Measurements from ENCODE around the gene GTF2IRD1. TPM values are rescaled to one million over a fixed set of nuclear protein-coding genes. Genes with fewer than 3 reads are reported as not detected.

Gene GTF2IRD1
- total and polyA plus RNA-seq, 2 of the 13 experiments (the other 11 are each of a cell fraction or from before 2014, with no cell fraction given), result 16.5 to 26.7 TPM

GRCh38 chr7:74579800-74580685 lies 126.3 kb downstream of the GTF2IRD1 start (continued):
- TF ChIP-seq TFE3 (CRISPR knock-in tag; IDR thresholded peaks at IDR 0.05) (no peak), ZNF615 (CRISPR knock-in tag; IDR thresholded peaks at IDR 0.05; ENCODE audit: borderline replicate concordance) (no peak), MBNL3 (CRISPR knock-in tag; conservative IDR thresholded peaks at IDR 0.05) (no peak), TAF1 (CRISPR knock-in tag; IDR thresholded peaks at IDR 0.05) (peak; percentile 75), SALL1 (CRISPR knock-in tag; IDR thresholded peaks at IDR 0.05) (peak; percentile 88), EZH2 (conservative IDR thresholded peaks at IDR 0.05; ENCODE audit: low read depth, low read length) (no peak), ZNF350 (CRISPR knock-in tag; IDR thresholded peaks at IDR 0.05; ENCODE audit: borderline replicate concordance, low read depth) (peak; percentile 88; the same call in 1 of the 2 replicates), KDM2A (CRISPR knock-in tag; IDR thresholded peaks at IDR 0.05; ENCODE audit: borderline replicate concordance, low read depth) (peak; percentile 36; the same call in 1 of the 2 replicates), KDM1A (CRISPR knock-in tag; IDR thresholded peaks at IDR 0.05) (peak; percentile 99), ZNF34 (CRISPR knock-in tag; IDR thresholded peaks at IDR 0.05; ENCODE audit: borderline replicate concordance) (0 out of 2 replicates have a peak, but pooled peaks have one; percentile 68), RNF219 (CRISPR knock-in tag; IDR thresholded peaks at IDR 0.05) (no peak)
- TF ChIP-seq, protein P1, sequence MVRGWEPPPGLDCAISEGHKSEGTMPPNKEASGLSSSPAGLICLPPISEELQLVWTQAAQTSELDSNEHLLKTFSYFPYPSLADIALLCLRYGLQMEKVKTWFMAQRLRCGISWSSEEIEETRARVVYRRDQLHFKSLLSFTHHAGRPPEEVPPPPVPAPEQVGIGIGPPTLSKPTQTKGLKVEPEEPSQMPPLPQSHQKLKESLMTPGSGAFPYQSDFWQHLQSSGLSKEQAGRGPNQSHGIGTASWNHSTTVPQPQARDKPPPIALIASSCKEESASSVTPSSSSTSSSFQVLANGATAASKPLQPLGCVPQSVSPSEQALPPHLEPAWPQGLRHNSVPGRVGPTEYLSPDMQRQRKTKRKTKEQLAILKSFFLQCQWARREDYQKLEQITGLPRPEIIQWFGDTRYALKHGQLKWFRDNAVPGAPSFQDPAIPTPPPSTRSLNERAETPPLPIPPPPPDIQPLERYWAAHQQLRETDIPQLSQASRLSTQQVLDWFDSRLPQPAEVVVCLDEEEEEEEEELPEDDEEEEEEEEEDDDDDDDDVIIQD (CRISPR knock-in tag; IDR thresholded peaks at IDR 0.05; ENCODE audit: low read depth), result peak; percentile 15; the same call in 1 of the 2 replicates
- TF ChIP-seq, protein P2, sequence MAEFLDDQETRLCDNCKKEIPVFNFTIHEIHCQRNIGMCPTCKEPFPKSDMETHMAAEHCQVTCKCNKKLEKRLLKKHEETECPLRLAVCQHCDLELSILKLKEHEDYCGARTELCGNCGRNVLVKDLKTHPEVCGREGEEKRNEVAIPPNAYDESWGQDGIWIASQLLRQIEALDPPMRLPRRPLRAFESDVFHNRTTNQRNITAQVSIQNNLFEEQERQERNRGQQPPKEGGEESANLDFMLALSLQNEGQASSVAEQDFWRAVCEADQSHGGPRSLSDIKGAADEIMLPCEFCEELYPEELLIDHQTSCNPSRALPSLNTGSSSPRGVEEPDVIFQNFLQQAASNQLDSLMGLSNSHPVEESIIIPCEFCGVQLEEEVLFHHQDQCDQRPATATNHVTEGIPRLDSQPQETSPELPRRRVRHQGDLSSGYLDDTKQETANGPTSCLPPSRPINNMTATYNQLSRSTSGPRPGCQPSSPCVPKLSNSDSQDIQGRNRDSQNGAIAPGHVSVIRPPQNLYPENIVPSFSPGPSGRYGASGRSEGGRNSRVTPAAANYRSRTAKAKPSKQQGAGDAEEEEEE (CRISPR knock-in tag; IDR thresholded peaks at IDR 0.05; ENCODE audit: borderline replicate concordance), result no peak
- TF ChIP-seq, protein P3, sequence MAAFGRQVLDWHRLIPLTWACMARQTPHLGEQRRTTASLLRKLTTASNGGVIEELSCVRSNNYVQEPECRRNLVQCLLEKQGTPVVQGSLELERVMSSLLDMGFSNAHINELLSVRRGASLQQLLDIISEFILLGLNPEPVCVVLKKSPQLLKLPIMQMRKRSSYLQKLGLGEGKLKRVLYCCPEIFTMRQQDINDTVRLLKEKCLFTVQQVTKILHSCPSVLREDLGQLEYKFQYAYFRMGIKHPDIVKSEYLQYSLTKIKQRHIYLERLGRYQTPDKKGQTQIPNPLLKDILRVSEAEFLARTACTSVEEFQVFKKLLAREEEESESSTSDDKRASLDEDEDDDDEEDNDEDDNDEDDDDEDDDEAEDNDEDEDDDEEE (CRISPR knock-in tag; IDR thresholded peaks at IDR 0.05), result peak; percentile 91
